ENCODE results near the gene SEC24B. TPM values are rescaled to one million over a fixed set of nuclear protein-coding genes. Genes with fewer than 3 reads are reported as not detected.
A peak's percentile ranks its signal among the peaks of the same experiment; 100 is the strongest.

SEC24B gene
- total RNA-seq, 1 donor from 2014 or later, result 16.8 TPM

DNA sequence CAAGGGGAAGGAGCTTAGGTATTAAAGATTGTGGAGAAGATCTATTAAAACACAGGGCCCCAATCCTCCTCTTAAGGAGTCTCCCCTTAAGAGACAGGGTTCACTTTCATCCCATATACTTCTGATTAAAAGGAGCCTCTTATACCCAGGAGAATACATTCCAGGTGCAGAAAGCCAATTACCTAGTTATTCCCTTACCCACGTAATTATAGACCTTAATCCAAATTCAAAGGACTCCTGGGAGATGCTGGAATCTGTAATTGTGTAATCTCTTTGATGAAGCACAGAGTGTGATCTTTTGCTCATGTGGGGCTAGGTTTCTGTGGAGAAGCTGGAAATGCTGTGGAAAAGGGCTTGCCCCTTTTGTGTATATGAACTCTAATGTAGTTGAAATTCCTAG lies 1.4 kb upstream of the SEC24B start:
- H3K4me3 ChIP-seq (ENCODE audit: low read depth, low read length), result peak overlapping the region; percentile 78

DNA sequence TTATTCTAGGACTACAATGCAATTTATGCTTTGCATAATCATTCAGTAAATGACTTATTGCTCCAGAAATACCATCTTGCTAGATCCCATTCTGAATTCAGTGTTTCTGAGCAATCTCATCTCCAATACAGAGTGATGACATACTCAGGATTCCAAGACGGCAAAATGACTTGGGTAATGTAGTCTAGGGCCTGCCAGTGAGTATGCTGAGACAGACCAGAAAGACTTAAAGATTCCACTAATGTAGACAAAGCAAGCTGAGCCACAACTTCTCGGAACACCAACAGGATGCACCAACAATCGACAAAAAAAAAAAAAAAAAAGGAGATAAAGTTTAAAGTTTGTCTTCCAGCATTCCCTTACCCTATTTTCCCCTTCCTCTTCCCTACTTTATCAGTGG lies 919 bp upstream of the SEC24B start:
- DNase-seq (ENCODE audit: low read depth), result no peak
- TF ChIP-seq, protein P1, sequence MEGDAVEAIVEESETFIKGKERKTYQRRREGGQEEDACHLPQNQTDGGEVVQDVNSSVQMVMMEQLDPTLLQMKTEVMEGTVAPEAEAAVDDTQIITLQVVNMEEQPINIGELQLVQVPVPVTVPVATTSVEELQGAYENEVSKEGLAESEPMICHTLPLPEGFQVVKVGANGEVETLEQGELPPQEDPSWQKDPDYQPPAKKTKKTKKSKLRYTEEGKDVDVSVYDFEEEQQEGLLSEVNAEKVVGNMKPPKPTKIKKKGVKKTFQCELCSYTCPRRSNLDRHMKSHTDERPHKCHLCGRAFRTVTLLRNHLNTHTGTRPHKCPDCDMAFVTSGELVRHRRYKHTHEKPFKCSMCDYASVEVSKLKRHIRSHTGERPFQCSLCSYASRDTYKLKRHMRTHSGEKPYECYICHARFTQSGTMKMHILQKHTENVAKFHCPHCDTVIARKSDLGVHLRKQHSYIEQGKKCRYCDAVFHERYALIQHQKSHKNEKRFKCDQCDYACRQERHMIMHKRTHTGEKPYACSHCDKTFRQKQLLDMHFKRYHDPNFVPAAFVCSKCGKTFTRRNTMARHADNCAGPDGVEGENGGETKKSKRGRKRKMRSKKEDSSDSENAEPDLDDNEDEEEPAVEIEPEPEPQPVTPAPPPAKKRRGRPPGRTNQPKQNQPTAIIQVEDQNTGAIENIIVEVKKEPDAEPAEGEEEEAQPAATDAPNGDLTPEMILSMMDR (conservative IDR thresholded peaks at IDR 0.05; ENCODE audit: low read depth, low read length), result no peak
- H3K4me3 ChIP-seq (ENCODE audit: low read depth, low read length), result peak overlapping the region; percentile 78

More for the DNA sequence above, 1.4 kb upstream of the SEC24B start:
- no peak for DNase-seq (ENCODE audit: low read depth)
- TF ChIP-seq, protein P1 (conservative IDR thresholded peaks at IDR 0.05; ENCODE audit: low read depth, low read length), result no peak

GRCh38 chr4:109434007-109434971 lies 674 bp downstream of the SEC24B start:
- DNase-seq (ENCODE audit: low read depth), result no peak
- TF ChIP-seq, protein P1 (conservative IDR thresholded peaks at IDR 0.05; ENCODE audit: low read depth, low read length), result no peak
- peak overlapping the region; percentile 78 for H3K4me3 ChIP-seq (ENCODE audit: low read depth, low read length)

DNA sequence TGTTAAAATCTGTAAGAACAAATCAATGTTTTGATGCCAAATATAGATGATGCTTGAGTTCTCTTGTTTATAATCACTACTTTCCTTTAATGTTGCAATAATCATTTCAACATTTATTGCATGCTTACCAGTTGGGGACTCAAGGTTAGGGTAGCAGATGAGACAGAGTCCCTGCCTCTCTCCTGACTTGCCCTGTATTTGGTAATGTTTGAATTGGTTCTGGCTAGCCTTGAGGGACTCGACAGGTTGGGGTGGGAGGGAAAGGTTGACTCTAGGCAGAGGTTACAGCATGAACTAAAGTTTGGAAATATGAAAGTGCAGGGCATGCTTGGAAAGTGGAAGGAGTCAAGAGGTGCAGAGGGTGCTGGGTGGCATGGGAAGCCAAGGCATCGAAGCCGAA lies 2.0 kb downstream of the SEC24B start:
- DNase-seq (ENCODE audit: low read depth), result no peak
- peak overlapping the region; percentile 78 for H3K4me3 ChIP-seq (ENCODE audit: low read depth, low read length)
- TF ChIP-seq, protein P1 (conservative IDR thresholded peaks at IDR 0.05; ENCODE audit: low read depth, low read length), result no peak

DNA sequence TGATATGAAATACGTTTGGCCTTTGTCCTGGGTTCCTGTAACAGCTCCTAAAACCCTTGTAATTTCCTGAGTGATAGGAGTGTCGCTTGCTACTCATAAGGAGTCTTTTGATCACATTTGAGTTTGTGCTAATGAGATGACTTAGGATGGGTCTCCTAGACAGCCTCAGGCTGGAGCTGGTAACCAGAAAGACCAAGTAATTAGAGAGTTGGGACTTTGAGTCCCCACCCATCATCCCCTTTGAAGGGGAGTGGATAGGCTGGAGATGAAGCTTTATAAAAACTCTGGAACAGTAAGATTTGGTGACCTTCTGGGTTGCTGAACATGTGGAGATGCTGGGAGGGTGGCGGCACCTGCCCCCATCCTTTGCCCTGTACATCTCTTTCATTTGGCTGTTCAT lies 2.9 kb downstream of the SEC24B start:
- no peak overlapping the region for H3K4me3 ChIP-seq (ENCODE audit: low read depth, low read length)
- DNase-seq (ENCODE audit: low read depth), result no peak
- TF ChIP-seq, protein P1 (conservative IDR thresholded peaks at IDR 0.05; ENCODE audit: low read depth, low read length), result no peak

- no peak overlapping the region for H3K4me3 ChIP-seq (ENCODE audit: low read depth, low read length)
- TF ChIP-seq, protein P1 (conservative IDR thresholded peaks at IDR 0.05; ENCODE audit: low read depth, low read length), result no peak
- DNase-seq (ENCODE audit: low read depth), result no peak
These were observed 7.3 kb downstream of the SEC24B start for GRCh38 chr4:109440948-109441347.
